OCI-LY3 (cell line): ENCODE measurements around the gene SETBP1.

ENCODE experiments used
- H2AFZ ChIP-seq: fragments of 200-600, 300-600 bp; shearing (Covaris generic); 2 replicates; pipeline ENCODE4 v1.6.0; 2014; ENCODE audit warnings: antibody characterized with exemption, low read depth, low read length
- H3K27ac ChIP-seq: fragments of 200-600, 300-600 bp; sonication (generic); 2 replicates; pipeline ENCODE4 v1.5.1; 2014; ENCODE audit warnings: mild to moderate bottlenecking, low read length, moderate library complexity, mixed read lengths
- H3K27me3 ChIP-seq: fragments of 200-600, 300-600 bp; sonication (generic); 2 replicates; pipeline ENCODE4 v1.6.1; 2014; ENCODE audit warnings: low read depth, low read length, mixed read lengths
- H3K36me3 ChIP-seq: fragments of 200-600, 300-600 bp; sonication (generic); replicated peaks from 2 replicates; pipeline ENCODE3; 2014; ENCODE audit warnings: low read depth, low read length, mixed read lengths
- H3K4me1 ChIP-seq: fragments of 300-600, 200-600 bp; sonication (generic); 2 replicates; pipeline ENCODE4 v1.6.1; 2014; ENCODE audit warnings: low read length, mixed read lengths
- H3K4me2 ChIP-seq: fragments of 200-600, 300-600 bp; sonication (generic); 2 replicates; pipeline ENCODE4 v1.6.1; 2014; ENCODE audit warnings: low read length, mixed read lengths
- H3K4me3 ChIP-seq: fragments of 300-600, 200-600 bp; sonication (generic); 2 replicates; pipeline ENCODE4 v1.5.1; 2014; ENCODE audit warnings: antibody characterized with exemption, mild to moderate bottlenecking, low read length, moderate library complexity
- H3K79me2 ChIP-seq: fragments of 300-600, 200-600 bp; shearing (Covaris generic); 2 replicates; pipeline ENCODE4 v1.6.1; 2014; ENCODE audit warnings: mild to moderate bottlenecking, low read length, mixed read lengths
- H3K9ac ChIP-seq: fragments of 300-600, 200-600 bp; shearing (Covaris generic); 2 replicates; pipeline ENCODE4 v1.6.0; 2014; ENCODE audit warnings: mild to moderate bottlenecking, low read length, moderate library complexity
- H3K9me3 ChIP-seq: fragments of 200-600, 300-600 bp; shearing (Covaris generic); 2 replicates; pipeline ENCODE4 v1.6.1; 2014; ENCODE audit warnings: low read length, mixed read lengths; ENCODE audit not compliant: insufficient read depth
- H4K20me1 ChIP-seq: fragments of 200-600, 300-600 bp; sonication (generic); 2 replicates; pipeline ENCODE4 v1.6.1; 2016; ENCODE audit warnings: low read length, mixed read lengths; ENCODE audit not compliant: insufficient read depth
- EZH2phosphoT487 ChIP-seq: fragments of 200-600 bp; shearing (Covaris generic); IDR thresholded peaks from 2 replicates; pipeline ENCODE4 v1.6.1; 2018; ENCODE audit warnings: antibody characterized with exemption, mixed run types, low read depth
- TF ChIP-seq, protein P1 (sequence below): fragments of 200-600, 300-600 bp; sonication (generic); IDR thresholded peaks from 2 replicates; pipeline ENCODE4 v1.5.1; 2014; ENCODE audit warnings: antibody characterized with exemption, low read length, low read depth

SETBP1 gene

DNA sequence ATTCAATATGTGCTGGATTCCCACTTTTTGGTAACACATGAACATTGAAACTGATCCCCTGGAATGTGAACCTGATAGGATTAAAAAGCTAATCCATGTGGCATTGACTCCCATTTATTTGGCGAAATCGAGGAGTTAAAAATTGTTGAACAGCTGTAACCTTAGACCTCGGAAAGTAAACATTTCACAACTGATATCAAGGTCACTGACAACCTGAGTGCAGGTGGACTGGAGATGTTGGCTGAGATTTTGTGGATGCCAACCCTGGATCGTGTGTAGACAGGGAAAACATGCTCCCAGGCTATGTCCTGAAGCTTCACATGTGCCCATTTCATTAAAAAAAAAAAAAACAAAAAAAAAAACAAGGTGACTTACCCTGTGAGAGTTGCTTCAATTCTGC, 204.8 kb downstream of the SETBP1 start:
- H3K4me3 ChIP-seq: no peak overlapping the region
- H2AFZ ChIP-seq: no peak overlapping the region
- peaks cover 35% of the 10 kb centered on the region for H3K4me1 ChIP-seq
- H3K9me3 ChIP-seq: peaks cover 3% of the 10 kb centered on the region; the same call in 1 of the 2 replicates
- peaks cover 6% of the 10 kb centered on the region for H3K36me3 ChIP-seq
- no peaks in the 10 kb centered on the region for H4K20me1 ChIP-seq
- TF ChIP-seq, protein P1, sequence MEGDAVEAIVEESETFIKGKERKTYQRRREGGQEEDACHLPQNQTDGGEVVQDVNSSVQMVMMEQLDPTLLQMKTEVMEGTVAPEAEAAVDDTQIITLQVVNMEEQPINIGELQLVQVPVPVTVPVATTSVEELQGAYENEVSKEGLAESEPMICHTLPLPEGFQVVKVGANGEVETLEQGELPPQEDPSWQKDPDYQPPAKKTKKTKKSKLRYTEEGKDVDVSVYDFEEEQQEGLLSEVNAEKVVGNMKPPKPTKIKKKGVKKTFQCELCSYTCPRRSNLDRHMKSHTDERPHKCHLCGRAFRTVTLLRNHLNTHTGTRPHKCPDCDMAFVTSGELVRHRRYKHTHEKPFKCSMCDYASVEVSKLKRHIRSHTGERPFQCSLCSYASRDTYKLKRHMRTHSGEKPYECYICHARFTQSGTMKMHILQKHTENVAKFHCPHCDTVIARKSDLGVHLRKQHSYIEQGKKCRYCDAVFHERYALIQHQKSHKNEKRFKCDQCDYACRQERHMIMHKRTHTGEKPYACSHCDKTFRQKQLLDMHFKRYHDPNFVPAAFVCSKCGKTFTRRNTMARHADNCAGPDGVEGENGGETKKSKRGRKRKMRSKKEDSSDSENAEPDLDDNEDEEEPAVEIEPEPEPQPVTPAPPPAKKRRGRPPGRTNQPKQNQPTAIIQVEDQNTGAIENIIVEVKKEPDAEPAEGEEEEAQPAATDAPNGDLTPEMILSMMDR: no peak
- no peak for TF ChIP-seq EZH2phosphoT487
- H3K27ac ChIP-seq: no peak overlapping the region
- H3K27me3 ChIP-seq: no peaks in the 10 kb centered on the region
- no peak overlapping the region for H3K9ac ChIP-seq
- no peak overlapping the region for H3K4me2 ChIP-seq
- no peaks in the 10 kb centered on the region for H3K79me2 ChIP-seq

- Histone ChIP-seq H3K4me1 (peaks cover 35% of the 10 kb centered on the region), H3K27ac (peak overlapping the region; percentile 43), H3K36me3 (peaks cover 23% of the 10 kb centered on the region), H3K9me3 (peaks cover 18% of the 10 kb centered on the region; the same call in 1 of the 2 replicates), H3K4me2 (peak overlapping the region; percentile 36), H2AFZ (no peak overlapping the region), H3K27me3 (no peaks in the 10 kb centered on the region), H3K4me3 (peak overlapping the region; percentile 2; the same call in 1 of the 2 replicates), H3K79me2 (no peaks in the 10 kb centered on the region), H3K9ac (peak overlapping the region; percentile 23; the same call in 1 of the 2 replicates), H4K20me1 (no peaks in the 10 kb centered on the region)
- TF ChIP-seq, protein P1: no peak
- TF ChIP-seq EZH2phosphoT487: no peak
Measured at GRCh38 chr18:44887227-44887631, 206.5 kb downstream of the SETBP1 start.

GRCh38 chr18:44889111-44889510, 208.4 kb downstream of the SETBP1 start:
- Histone ChIP-seq H4K20me1 (no peaks in the 10 kb centered on the region), H3K4me1 (peaks cover 35% of the 10 kb centered on the region), H3K27me3 (no peaks in the 10 kb centered on the region), H3K9ac (no peak overlapping the region), H3K27ac (peak overlapping the region; percentile 16), H2AFZ (peak overlapping the region; percentile 56; the same call in 1 of the 2 replicates), H3K36me3 (peaks cover 24% of the 10 kb centered on the region), H3K4me3 (no peak overlapping the region), H3K4me2 (peak overlapping the region; percentile 9; the same call in 1 of the 2 replicates), H3K9me3 (peaks cover 18% of the 10 kb centered on the region; the same call in 1 of the 2 replicates), H3K79me2 (no peaks in the 10 kb centered on the region)
- TF ChIP-seq, protein P1: no peak
- TF ChIP-seq EZH2phosphoT487: no peak

- peaks cover 24% of the 10 kb centered on the region for H3K36me3 ChIP-seq
- TF ChIP-seq, protein P1: no peak
- no peak for TF ChIP-seq EZH2phosphoT487
- H4K20me1 ChIP-seq: no peaks in the 10 kb centered on the region
- peaks cover 19% of the 10 kb centered on the region for H3K4me1 ChIP-seq
- no peak overlapping the region for H2AFZ ChIP-seq
- no peaks in the 10 kb centered on the region for H3K27me3 ChIP-seq
- no peaks in the 10 kb centered on the region for H3K79me2 ChIP-seq
- peaks cover 18% of the 10 kb centered on the region; the same call in 1 of the 2 replicates for H3K9me3 ChIP-seq
- H3K27ac ChIP-seq: no peak overlapping the region
- no peak overlapping the region for H3K4me2 ChIP-seq
- H3K9ac ChIP-seq: no peak overlapping the region
- no peak overlapping the region for H3K4me3 ChIP-seq
Measured at GRCh38 chr18:44893045-44893706, 212.5 kb downstream of the SETBP1 start.
